HG03571 (cell line): ENCODE results near the gene CAMK2N2.

ENCODE experiments used
- ATAC-seq: cut with Tn5 transposase; IDR thresholded peaks from one replicate; pipeline ENCODE4 v1.9.1; 2021; ENCODE audit not compliant: unreplicated experiment

CAMK2N2 gene

GRCh38 chr3:184240384-184241140 is 20.8 kb downstream of the CAMK2N2 start:
- no peak for ATAC-seq

- ATAC-seq: no peak
Measured at GRCh38 chr3:184239708-184240107, 21.6 kb downstream of the CAMK2N2 start.

GRCh38 chr3:184239221-184239620 is 22.1 kb downstream of the CAMK2N2 start:
- no peak for ATAC-seq

- ATAC-seq: no peak
Measured at GRCh38 chr3:184238246-184238818, 23.0 kb downstream of the CAMK2N2 start.

- no peak for ATAC-seq
Measured at GRCh38 chr3:184237807-184238206, 23.5 kb downstream of the CAMK2N2 start.

- no peak for ATAC-seq
Measured at GRCh38 chr3:184237211-184237610, 24.1 kb downstream of the CAMK2N2 start.

GRCh38 chr3:184236636-184237035 is 24.7 kb downstream of the CAMK2N2 start:
- ATAC-seq: no peak

GRCh38 chr3:184236033-184236410 is 25.3 kb downstream of the CAMK2N2 start:
- ATAC-seq: no peak

GRCh38 chr3:184235381-184236032 is 25.8 kb downstream of the CAMK2N2 start:
- no peak for ATAC-seq

GRCh38 chr3:184234671-184235380 is 26.5 kb downstream of the CAMK2N2 start:
- no peak for ATAC-seq

GRCh38 chr3:184234224-184234623 is 27.1 kb downstream of the CAMK2N2 start:
- ATAC-seq: no peak

GRCh38 chr3:184233127-184233843 is 28.1 kb downstream of the CAMK2N2 start:
- no peak for ATAC-seq

- no peak for ATAC-seq
Measured at GRCh38 chr3:184231671-184232070, 29.7 kb downstream of the CAMK2N2 start.

- ATAC-seq: no peak
Measured at GRCh38 chr3:184230603-184231528, 30.5 kb downstream of the CAMK2N2 start.

- no peak for ATAC-seq
Measured at GRCh38 chr3:184230081-184230602, 31.2 kb downstream of the CAMK2N2 start.

- peak; percentile 57 for ATAC-seq
Measured at GRCh38 chr3:184229394-184230080, 31.8 kb downstream of the CAMK2N2 start, which contains the start of gene VWA5B2. TSS of gene VWA5B2 (plus strand) at chr3:184229585. CDS start at chr3:184230529, 944 bp downstream.

GRCh38 chr3:184228376-184229137 is 32.8 kb downstream of the CAMK2N2 start:
- ATAC-seq: no peak

- ATAC-seq: no peak
Measured at GRCh38 chr3:184227481-184227935, 33.8 kb downstream of the CAMK2N2 start.
